Fibroblast of lung (primary cell): ENCODE results near the gene SLC34A2.

Source experiments
- CTCF ChIP-seq, 2 donors: IDR thresholded peaks in 1 of 2; conservative IDR thresholded peaks in 1 of 2; 1 replicate in 1 of 2; 2 replicates in 1 of 2; pipeline ENCODE4 v1.5.1; 2011 to 2012; ENCODE audit warnings: low read length in 2 of 2, control low read depth in 1 of 2, inconsistent platforms in 1 of 2, low read depth in 1 of 2, mild to moderate bottlenecking in 1 of 2
- EZH2 ChIP-seq: IDR thresholded peaks from 2 replicates; pipeline ENCODE4 v1.5.1; 2012; ENCODE audit warnings: low read length, control low read depth, mild to moderate bottlenecking; ENCODE audit errors: missing control alignments

GRCh38 chr4:25696409-25696808 lies 40.8 kb downstream of the SLC34A2 start:
- TF ChIP-seq CTCF (conservative IDR thresholded peaks at IDR 0.05 in 1 of 2, IDR thresholded peaks at IDR 0.05 in 1 of 2; ENCODE audit: low read depth in 1 of 2, low read length in 2 of 2) (no peak), EZH2 (no peak)
